K562 (cell line): ENCODE measurements around the gene RBMS3. TPM values are rescaled to one million over a fixed set of nuclear protein-coding genes. Genes with fewer than 3 reads are reported as not detected.

Experiments
- ARID2 ChIP-seq: fragments of 450-650 bp; IDR thresholded peaks from 2 replicates; pipeline ENCODE4 v1.6.1; 2017; ENCODE audit warnings: antibody characterized with exemption, mild to moderate bottlenecking
- CBX5 ChIP-seq: IDR thresholded peaks from 2 replicates; pipeline ENCODE4 v1.6.1; 2014; ENCODE audit warnings: low read depth, borderline replicate concordance
- SLC30A9 ChIP-seq: fragments of 250-450 bp; sonication (Bioruptor Pico); IDR thresholded peaks from 2 replicates; pipeline ENCODE4 v1.8.0; 2022; ENCODE audit warnings: mild to moderate bottlenecking, moderate library complexity
- SMARCA5 ChIP-seq: fragments of 450-650 bp; IDR thresholded peaks from 2 replicates; pipeline ENCODE4 v1.6.1; 2016
- ZNF778 ChIP-seq: fragments of 450-650 bp; formaldehyde crosslinking; IDR thresholded peaks from 2 replicates; pipeline ENCODE4 v1.4.0; 2020; ENCODE audit warnings: mild to moderate bottlenecking, moderate library complexity
- polyA plus RNA-seq, 8 experiments: library from polyadenylated mRNA; depleted of rRNA in 4 of 8; stranded (reverse) in 5 of 8; unstranded in 3 of 8; fragments of >200 nt; fragmentation: Nextera tagmentation in 2 of 8; fragmentation: Illumina TruSeq in 1 of 8; extraction: Ambion mirVana in 2 of 8; extraction: Trizol in 1 of 8; gene quantifications; 2 replicates each; pipeline versions ENCODE4 v1.2.1 to v1.2.3, GENCODE V29; 2011 to 2014; ENCODE audit warnings: inconsistent platforms in 1 of 8, missing spikeins in 1 of 8
- total RNA-seq, 7 experiments: library from RNA; depleted of rRNA in 6 of 7; stranded (reverse); fragments of >200 nt in 6 of 7; fragmentation: Illumina TruSeq in 2 of 7; extraction: Trizol in 2 of 7; gene quantifications; 2 replicates each; pipeline versions ENCODE4 v1.2.1 to v1.2.3, GENCODE V29; 2011 to 2021; ENCODE audit warnings: low replicate concordance in 1 of 7
- TF ChIP-seq, protein P1 (sequence below): fragments of 450-650 bp; formaldehyde crosslinking; IDR thresholded peaks from 2 replicates; pipeline ENCODE4 v1.4.0; 2020; ENCODE audit warnings: mild to moderate bottlenecking, moderate library complexity
- TF ChIP-seq, protein P2 (sequence below): sonication (generic); formaldehyde crosslinking; IDR thresholded peaks from 2 replicates; pipeline ENCODE4 v1.8.0; 2023; ENCODE audit warnings: mild to moderate bottlenecking, missing genetic modification reagents

The RBMS3 gene
- total and polyA plus RNA-seq, 9 of the 15 experiments (the other 6 are each of a cell fraction or from before 2014, with no cell fraction given): 0.20 TPM; not detected in 8

DNA sequence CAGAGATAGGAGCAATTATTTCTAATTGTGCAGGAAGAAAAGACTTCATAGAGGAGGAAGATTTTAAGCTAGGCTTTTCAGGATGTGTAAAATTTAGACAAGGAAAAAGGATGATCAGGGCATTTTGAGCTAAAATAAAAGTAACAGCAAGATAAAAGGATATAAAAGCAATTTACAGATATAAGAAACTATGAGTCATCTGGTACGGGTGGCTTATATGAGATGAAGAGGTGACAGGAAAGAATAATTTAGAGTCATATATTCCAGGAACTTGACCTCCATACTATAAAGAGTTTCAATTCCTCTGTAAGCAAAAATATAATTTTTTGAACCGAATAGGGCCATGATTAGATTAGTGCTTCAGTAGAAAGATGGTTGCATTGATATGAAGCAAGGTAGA is 273.7 kb downstream of the RBMS3 start (continued):
- TF ChIP-seq SLC30A9 (no peak), CBX5 (no peak), SMARCA5 (no peak), ARID2 (no peak), ZNF778 (CRISPR knock-in tag) (no peak)
- TF ChIP-seq, protein P1, sequence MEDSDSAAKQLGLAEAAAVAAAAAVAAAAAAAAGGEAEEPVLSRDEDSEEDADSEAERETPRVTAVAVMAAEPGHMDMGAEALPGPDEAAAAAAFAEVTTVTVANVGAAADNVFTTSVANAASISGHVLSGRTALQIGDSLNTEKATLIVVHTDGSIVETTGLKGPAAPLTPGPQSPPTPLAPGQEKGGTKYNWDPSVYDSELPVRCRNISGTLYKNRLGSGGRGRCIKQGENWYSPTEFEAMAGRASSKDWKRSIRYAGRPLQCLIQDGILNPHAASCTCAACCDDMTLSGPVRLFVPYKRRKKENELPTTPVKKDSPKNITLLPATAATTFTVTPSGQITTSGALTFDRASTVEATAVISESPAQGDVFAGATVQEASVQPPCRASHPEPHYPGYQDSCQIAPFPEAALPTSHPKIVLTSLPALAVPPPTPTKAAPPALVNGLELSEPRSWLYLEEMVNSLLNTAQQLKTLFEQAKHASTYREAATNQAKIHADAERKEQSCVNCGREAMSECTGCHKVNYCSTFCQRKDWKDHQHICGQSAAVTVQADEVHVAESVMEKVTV (CRISPR knock-in tag): no peak
- TF ChIP-seq, protein P2, sequence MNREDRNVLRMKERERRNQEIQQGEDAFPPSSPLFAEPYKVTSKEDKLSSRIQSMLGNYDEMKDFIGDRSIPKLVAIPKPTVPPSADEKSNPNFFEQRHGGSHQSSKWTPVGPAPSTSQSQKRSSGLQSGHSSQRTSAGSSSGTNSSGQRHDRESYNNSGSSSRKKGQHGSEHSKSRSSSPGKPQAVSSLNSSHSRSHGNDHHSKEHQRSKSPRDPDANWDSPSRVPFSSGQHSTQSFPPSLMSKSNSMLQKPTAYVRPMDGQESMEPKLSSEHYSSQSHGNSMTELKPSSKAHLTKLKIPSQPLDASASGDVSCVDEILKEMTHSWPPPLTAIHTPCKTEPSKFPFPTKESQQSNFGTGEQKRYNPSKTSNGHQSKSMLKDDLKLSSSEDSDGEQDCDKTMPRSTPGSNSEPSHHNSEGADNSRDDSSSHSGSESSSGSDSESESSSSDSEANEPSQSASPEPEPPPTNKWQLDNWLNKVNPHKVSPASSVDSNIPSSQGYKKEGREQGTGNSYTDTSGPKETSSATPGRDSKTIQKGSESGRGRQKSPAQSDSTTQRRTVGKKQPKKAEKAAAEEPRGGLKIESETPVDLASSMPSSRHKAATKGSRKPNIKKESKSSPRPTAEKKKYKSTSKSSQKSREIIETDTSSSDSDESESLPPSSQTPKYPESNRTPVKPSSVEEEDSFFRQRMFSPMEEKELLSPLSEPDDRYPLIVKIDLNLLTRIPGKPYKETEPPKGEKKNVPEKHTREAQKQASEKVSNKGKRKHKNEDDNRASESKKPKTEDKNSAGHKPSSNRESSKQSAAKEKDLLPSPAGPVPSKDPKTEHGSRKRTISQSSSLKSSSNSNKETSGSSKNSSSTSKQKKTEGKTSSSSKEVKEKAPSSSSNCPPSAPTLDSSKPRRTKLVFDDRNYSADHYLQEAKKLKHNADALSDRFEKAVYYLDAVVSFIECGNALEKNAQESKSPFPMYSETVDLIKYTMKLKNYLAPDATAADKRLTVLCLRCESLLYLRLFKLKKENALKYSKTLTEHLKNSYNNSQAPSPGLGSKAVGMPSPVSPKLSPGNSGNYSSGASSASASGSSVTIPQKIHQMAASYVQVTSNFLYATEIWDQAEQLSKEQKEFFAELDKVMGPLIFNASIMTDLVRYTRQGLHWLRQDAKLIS (CRISPR knock-in tag): no peak
